ENCODE measurements around the gene OXSR1.
"Not testable (repeated sequence)": the region's sequence is repeated elsewhere in the genome, so short reads cannot be mapped to it uniquely, and the experiment has no call there.

The OXSR1 gene

DNA sequence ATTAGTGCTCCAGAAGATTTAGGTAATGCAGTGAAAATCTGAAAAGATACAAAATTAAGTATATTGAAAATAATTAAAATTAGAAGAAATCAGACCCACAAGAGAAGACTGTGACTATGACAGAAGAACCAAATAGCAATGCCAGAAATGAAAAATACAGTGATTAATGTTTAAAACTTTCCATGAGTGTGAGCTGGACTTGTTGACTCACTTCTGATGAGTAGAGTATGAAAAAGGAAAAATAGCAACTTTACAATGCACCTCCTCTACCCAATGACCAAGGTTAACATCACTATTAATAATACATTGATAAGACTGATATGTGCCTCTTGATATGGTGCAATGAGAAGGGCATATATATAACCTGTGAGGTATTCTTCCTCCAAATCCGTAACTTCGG lies 60.9 kb downstream of the OXSR1 start:
- no peak for DNase-seq (ENCODE audit: low read depth)

DNA sequence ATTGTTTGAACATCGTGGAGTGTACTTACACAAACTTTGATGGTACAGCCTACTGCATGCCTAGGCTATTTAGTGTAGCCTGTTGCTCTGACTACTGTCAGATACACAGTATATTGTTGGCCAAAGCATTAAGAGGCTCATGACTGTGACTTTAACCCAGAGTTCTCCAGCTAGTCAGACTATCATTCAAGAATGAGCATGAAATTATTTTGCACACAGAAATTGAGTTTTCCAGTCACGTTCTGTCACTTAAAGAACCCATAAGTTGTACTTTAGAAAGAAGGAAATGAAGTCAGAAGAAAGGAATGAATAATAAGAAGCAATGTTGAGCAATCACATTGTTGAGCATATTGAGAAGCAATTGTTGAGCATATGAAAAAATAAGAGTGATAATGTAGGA lies 62.7 kb downstream of the OXSR1 start:
- DNase-seq (ENCODE audit: low read depth) = no peak

DNA sequence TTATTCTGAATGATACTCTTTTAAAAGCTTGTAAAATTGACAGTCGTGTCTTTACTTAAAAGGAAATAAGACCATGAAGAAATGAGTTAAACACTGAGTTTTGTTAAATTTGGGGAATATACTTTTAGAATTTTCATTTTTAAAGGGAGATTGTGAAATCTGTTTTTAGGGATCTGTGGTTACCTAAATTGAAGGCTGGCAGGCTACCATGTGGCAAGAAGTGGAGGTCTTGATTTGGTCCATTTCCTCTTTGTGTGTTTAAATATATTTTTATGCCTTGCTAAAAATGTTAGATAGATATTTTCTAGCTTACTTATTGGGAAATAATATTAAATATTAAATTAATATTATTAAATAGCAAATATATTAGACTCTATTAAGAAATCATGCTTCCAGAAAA lies 63.7 kb downstream of the OXSR1 start:
- DNase-seq (ENCODE audit: low read depth) = no peak

DNA sequence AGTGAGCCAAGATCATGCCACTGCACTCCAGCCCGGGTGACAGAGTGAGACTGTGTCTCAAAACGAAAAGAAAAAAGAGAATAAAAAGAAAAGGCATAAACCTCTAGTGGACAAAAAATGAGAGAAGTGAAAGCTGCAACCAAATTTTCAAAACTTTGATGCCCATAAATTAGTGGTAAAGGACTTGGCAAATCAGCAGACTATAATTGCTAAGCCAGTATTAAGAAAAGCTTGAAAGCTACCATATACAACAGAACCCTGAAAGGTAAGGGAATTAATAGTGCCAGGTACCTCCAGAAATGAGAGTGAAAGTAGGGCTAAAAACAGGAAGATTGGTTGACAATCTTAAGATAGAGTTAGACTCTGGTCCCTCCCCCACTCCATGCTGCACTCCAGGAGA lies 67.4 kb downstream of the OXSR1 start:
- DNase-seq (ENCODE audit: low read depth) = no peak

DNA sequence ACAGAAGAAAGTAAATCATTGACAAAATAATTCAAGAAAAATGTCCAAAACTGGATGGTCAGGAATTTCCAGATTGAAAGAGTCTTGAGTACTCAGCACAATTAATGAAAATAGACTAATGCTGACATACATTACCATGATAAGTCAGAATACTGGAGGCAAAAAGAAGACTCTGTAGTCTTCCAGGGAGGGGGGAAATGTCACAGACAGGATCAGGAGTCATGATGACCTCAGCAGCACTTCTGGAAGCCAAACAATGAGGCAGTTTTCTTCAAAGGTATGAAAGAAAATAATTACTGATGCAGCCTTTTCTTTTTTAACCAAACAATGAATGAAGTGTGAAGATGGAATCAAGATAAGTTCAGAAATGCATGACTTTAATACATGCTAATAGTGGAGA lies 70.1 kb downstream of the OXSR1 start:
- no peak for DNase-seq (ENCODE audit: low read depth)

DNA sequence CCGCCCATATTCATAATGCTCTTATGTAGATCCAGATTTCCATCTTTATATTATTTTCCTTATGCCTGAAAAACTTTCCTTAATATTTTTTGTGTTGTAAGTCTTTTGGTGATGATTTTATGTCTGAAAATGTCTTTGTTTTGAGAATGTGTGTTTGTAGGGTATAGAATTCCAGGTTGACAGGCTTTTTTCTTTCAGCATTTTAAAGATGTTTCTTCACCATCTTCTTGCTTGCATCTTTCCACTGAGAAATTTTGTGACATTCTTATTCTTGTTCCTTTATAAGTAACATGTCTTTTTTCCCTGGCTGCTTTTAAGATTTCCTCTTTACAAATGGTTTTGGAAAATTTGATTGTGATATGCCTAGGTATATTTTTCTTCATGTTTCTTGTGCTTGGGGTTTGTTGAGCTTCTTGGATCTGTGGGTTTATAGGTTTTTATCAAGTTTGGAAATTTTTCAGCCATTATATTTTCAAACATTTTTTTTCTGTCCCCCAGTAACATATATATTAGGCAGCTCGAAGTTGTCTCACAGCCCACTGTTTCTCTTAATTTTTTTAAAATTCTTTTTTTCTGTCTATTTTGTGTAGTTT lies 73.2 kb downstream of the OXSR1 start:
- DNase-seq (ENCODE audit: low read depth) = no peak

DNA sequence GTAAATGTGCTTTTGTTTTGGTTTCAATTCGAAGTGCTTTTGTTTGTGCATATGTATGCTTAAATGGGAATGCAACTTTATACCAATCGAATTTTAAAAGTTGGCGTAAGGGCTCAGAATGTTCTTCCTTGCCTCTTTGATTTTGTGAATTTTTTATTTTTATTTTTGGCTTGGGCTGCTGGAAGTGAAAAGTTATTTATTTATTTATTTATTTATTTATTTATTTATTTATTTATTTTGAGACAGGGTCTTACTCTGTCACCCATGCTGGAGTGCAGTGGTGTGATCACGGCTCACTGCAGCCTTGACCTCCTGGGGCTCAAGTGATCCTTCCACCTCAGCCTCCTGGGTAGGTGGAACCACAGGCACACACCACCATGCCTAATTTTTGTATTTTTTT lies 77.5 kb downstream of the OXSR1 start:
- not testable (repeated sequence) for DNase-seq (ENCODE audit: low read depth)

DNA sequence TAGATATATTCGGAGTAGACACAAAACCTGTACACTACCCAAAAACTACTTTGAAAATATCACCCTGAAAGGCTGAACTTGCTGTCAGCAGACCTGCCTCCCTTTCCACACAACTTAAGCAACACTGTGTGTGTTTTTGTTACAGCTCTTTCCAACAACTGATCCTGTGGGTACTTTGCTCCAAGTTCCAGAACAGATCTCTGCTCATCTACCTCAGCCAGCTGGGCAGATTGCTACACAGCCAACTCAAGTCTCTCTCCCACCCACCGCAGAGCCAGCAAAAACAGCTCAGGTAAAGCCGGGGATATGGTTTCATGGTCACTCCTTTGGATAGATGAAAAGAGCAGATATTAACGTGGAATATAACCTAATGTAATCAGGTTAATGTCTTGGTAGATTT lies 80.6 kb downstream of the OXSR1 start:
- no peak for DNase-seq (ENCODE audit: low read depth)

DNA sequence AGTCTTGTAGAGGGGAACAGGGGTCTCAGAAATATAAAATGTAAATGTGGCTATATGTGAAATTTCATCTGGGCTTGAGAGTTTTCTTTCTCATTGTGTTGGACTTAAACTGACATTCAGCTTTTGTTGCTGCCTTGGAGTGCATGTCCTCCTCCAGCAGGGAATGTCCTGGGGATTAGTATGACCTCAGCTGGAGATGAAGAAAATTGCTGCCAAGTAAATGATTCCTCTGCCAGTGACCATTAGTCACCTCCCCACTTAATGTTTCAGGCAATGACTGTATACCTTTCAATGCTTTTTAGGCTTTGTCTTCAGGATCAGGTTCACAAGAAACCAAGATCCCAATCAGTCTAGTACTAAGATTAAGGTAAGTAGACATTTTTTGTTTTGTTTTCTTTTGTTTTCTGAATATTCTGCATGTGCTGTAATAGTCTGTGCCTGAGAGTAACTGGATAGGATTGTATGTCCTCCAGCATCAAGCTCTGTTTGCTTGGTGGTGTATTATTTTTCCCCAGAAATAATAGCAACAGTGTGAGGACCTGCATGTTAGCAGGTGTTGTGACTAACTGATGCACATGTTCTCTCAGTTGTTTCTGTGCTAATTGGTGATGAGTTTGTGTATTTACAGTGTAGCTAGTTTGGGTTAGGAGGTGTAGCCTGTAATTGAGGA lies 82.2 kb downstream of the OXSR1 start:
- DNase-seq (ENCODE audit: low read depth) = no peak

DNA sequence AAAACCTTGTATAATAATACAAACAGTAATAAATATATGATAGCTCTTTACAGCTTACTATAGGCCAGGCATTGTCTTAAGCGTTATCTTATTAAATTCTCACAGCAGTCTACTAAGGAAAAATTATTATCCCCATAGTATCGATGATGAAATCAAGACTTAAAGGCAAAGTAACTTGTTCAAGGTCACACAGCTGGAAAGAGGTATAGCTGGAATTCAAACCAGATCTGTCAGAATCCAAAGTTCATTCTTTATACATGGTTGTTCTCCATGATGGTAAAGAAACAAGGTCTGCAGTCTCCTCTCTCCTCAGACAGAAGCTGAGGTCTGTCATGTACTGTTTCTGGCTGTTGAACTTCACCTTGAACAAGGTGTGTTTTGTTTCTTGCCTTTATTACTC lies 84.9 kb downstream of the OXSR1 start:
- no peak for DNase-seq (ENCODE audit: low read depth)

DNA sequence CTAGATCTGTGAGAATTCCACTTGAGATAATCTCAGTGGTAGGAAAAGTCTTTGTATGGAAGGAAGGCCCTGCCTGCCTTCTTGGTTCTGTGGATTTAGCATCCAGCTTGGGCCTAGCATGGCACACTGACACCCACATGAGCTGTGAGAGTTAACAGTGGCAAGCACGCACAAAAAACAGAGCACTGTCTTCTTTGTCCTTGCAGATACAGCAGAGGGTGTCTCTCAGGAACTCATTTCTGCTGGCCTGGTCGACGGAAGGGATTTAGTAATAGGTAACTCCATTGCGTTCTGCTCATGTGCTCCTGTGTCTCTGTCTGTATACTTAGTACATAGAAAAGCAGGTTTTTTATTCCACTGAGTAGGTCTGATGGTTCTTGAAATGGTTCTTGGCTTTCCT lies 85.9 kb downstream of the OXSR1 start:
- no peak for DNase-seq (ENCODE audit: low read depth)

DNA sequence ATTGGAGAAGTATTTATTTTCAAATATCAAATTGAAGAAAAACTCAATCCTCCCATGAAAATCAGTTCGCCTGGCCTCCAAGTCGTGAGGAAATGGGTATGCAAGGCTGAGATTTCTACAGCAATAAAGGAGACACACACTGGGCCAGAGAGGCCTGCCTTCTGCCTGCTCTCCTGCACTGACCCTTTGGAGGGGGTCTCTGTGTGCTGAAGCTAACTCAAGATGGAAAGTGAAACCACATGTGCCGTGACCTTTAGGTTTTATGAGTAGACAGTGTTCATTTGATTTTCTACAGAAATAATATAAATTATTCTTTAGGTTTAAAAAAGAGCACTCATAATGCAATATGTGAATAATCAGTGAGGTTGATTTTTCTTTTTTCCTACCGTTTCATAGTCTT lies 88.4 kb downstream of the OXSR1 start:
- no peak for DNase-seq (ENCODE audit: low read depth)

DNA sequence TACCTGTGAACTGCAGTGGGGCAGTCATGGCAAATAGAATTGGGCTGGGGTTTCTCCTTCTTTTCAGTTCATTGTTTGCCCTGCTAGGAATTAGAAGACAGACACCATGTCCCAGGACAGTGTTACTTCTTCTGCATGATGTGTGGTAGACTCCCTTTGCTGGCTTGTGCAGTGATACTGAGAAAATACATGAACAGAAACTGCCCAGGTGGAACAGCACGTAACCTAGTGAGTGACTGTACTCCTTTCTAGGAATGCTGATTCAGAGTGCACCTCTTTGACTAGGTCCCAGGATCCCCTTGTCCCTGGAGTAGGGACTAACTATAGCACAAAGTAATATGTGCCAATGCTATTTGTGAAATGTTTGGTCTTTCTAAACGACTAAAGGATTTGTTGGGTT lies 89.5 kb downstream of the OXSR1 start:
- no peak for DNase-seq (ENCODE audit: low read depth)

DNA sequence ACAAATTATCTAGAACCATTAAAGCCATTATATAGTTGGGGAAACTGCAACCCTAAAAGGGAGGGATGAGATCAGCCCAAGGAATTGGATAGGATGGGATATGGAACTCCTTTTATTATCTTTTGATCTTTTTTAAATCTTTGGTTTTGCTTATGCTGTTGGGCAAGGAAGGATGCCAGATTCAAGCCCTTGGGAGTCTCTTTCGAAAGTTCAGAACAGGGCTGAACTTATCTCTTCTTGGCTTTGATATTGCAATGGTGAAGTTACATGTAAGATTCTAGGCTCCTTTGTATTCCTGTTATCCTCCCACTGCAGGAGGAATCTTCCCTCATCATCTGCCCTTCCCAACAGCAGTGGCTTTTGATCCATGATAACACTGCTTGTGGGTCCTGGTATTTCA lies 90.3 kb downstream of the OXSR1 start:
- DNase-seq (ENCODE audit: low read depth) = no peak

DNA sequence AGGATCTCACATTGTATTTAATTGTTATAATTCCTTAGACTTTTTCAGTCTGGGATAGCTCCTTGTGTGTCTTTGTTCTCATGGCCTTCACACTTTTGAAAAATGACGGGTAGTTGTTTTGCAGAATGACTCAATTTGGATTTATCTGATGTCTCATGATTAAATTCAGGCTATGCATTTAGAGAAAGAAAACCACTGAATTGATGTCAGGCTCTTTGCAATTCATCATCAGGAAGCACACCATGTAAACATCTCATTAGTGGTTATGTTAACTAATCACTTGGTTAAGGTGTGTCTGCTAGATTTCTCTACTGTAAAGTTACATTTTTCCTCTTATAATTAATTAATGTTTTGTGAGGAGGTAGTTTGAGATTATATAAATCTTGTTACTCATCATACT lies 92.2 kb downstream of the OXSR1 start:
- no peak for DNase-seq (ENCODE audit: low read depth)

DNA sequence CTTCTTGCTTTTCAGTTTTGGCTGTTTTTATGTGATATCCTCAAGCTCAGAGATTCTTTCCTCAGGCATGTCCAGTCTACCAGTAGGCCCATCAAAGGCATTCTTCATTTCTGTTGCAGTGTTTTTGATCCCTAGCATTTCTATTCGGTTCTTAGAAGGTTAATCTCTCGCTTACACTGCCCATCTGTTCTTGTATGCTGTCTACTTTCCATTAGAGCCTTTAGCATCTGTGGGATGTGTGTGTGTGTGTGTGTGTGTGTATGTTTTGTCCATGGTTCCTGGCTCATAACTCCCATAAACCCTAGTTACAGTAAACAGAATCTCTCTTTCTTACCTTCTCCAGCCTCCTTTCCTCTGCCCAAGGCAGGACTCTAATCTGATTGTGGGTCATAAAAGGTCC lies 95.1 kb downstream of the OXSR1 start:
- DNase-seq (ENCODE audit: low read depth) = no peak

DNA sequence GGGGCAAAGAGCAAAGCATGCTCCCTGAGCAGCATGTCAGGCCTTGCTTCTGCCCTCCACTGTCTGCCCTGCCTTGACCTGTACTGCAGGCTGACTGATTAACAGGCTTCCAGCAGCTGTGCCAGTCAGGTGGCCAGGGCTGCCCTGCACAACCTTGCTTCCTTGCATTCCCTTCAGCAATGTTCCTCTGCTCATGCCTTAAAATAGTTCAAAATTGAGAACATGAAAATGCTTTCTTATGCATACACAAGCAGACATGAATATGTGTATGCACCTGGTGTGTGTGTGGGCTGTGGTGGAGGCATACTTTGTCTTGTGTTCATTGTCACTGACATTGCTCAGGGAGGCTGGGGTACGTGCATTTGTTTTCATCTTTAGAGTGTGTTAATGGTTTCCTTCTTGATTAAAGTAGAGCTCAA lies 99.0 kb downstream of the OXSR1 start:
- DNase-seq (ENCODE audit: low read depth) = no peak

DNA sequence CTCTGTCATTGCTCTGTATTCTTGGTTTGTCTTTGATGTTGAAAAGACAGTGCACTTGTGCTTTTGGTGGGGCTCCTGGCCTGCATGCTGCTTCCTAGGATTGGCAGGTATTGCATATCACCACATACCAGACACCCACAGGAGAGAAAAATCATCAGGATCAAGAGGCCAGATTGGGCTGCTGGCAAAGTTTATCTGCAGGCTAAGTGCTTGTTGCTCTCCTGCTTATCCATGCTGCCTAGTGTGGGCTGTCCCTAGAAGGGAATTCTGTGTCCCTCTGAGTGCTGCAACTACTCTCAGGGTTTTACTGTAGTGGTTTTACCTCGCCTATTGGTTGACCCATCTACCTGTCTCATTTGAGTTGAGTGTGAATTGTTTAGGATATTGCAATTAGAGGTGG lies 99.4 kb downstream of the OXSR1 start:
- no peak for DNase-seq (ENCODE audit: low read depth)

DNA sequence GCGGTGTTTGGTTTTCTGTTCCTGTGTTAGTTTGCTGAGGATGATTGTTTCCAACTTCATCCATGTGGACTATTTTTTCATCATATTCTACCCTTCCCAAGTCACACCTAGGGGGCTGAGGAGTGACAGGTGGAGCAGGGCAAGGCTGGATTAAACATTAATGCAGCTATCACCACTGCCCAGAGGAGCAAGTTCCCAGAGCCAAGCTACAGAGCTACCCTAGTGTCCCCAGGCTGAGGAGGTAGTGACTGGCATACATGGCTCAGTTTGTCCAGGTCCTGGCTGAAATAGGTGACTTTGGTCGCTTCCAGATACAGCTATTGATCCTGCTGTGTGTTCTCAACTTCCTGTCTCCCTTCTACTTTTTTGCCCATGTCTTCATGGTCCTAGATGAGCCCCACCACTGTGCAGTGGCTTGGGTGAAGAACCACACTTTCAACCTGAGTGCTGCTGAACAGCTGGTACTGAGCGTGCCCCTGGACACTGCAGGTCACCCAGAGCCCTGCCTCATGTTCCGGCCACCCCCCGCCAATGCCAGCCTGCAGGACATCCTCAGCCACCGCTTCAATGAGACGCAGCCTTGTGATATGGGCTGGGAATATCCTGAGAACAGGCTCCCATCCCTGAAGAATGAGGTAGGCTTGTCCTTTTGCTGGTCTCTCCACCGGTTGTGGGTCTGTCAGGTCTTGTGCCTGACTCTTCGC lies 100.4 kb downstream of the OXSR1 start, which contains the start of gene SLC22A13:
TSS of gene SLC22A13 (plus strand) at position 209 of the 704 bp plus-strand sequence. CDS start at position 258, 49 bp downstream.
- DNase-seq (ENCODE audit: low read depth) = no peak

DNA sequence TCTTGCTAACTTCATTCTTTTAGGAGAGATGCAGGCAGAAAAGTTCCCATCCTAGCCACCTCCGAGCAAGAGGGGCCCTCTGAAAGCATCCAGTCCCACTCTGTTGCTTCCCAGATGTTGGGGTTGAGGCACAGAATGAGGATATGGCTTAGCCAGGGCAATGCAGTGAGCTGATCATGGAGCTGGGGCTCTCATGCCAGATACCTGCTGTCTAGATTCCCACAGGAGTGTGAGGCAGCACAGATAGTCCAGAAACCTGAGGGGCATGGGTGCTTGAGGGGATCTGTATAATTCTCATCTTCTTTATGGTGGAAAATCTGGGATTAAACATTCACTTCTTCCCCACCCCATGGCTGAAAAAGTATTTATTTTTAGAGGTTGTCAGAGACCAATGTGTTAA lies 101.5 kb downstream of the OXSR1 start:
- no peak for DNase-seq (ENCODE audit: low read depth)

DNA sequence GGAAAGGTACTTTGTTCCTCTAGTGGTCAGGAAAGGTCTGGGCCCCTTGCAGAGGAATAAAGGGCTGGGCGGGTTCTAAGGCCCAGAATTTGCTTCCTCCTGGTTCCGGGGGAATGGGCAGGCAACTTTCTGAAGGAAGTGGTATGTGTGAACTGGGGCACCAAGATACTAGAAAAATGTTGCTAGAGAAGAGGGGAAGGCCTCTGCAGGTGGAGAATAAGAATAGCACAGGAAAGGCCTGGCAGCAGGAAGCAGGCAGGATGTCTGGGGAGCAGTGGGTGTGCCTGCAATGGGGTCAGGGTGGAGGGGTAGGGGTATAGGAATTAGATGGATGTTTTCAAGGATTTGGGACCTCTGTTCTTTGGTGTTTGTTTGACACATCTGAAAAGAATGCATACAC lies 102.3 kb downstream of the OXSR1 start:
- DNase-seq (ENCODE audit: low read depth) = no peak

DNA sequence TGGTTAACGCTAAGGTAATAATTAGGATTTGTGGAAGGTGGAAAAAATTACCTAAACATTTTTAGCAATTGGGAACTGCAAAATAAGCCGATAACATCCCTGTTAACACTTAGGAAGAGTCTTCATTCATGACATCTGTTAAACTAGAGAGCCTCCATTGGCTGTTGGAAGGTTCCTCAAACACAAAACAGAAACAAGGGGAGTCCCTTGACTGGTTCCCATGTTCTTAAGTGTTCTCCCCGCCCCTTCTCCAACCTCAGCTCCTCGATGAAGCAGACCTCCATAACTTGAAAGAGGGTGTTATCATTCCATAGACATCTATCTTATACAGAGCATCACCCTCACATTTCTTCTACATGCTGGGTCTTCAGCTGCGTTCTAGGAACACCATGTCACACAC lies 102.8 kb downstream of the OXSR1 start:
- no peak for DNase-seq (ENCODE audit: low read depth)

DNA sequence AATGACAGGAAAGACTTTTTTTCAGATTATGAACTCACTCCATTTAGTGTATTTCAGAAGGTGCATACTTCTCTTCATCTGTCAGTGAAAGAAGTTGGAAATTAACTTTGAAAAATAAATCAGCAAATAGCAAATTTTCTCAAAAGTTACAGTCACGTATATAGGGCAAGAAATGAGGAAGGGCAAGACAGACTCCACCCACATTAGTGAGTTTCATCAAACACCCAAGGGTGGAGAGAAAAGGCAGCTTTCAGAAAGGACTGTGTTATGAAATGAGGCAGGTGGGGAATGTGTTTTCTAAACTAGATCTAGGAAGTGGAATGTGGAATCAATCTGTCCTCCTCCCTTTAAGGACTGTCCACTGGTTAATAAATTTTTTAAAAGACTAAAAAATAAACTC lies 103.2 kb downstream of the OXSR1 start:
- no peak for DNase-seq (ENCODE audit: low read depth)

DNA sequence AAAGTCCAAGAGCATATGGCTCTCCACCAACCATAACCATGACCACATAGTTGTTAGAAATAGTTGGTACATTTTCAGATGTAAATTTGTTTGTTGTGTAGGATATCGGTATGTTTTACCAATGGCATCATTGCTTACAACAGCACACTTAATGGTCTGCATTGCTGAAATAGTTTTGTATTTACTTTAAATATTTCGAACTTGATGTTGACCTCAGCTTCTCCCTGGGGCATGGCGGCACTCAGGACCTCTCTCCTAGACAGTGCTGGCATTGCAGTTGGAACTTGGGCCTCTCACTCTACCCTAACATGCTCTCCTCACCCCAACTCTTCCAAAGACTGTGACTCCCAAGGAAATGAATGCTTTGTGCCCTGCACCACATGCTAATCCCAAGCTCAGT lies 105.3 kb downstream of the OXSR1 start:
- no peak for DNase-seq (ENCODE audit: low read depth)

Data from stimulated activated CD8-positive, alpha-beta memory T cell treated with anti-CD3 and anti-CD28 coated beads, Interleukin-12 subunit alpha, Interleukin-12 subunit beta, amount 100 ng/mL, for 1 hour (primary cell).